COLO829 (cell line): Measurements from ENCODE around the gene PPP2R5E.
A peak's percentile ranks its signal among the peaks of the same experiment; 100 is the strongest.

Experiments used
- DNase-seq: peaks from one replicate; pipeline ENCODE4 v3.0.0; 2012; ENCODE audit warnings: low spot score

PPP2R5E gene

GRCh38 chr14:63517354-63517753, 25.8 kb downstream of the PPP2R5E start:
- DNase-seq, result no peak

- no peak for DNase-seq
These were observed 27.9 kb downstream of the PPP2R5E start for GRCh38 chr14:63515240-63515639.

GRCh38 chr14:63513756-63514155, 29.4 kb downstream of the PPP2R5E start:
- no peak for DNase-seq

- DNase-seq, result no peak
These were observed 30.3 kb downstream of the PPP2R5E start for GRCh38 chr14:63512861-63513260.

GRCh38 chr14:63510538-63510937, 32.6 kb downstream of the PPP2R5E start:
- DNase-seq, result no peak

- DNase-seq, result no peak
These were observed 35.1 kb downstream of the PPP2R5E start for GRCh38 chr14:63508033-63508432.

GRCh38 chr14:63504648-63505047, 38.5 kb downstream of the PPP2R5E start:
- no peak for DNase-seq

- no peak for DNase-seq
These were observed 41.7 kb downstream of the PPP2R5E start for GRCh38 chr14:63501429-63501828.

GRCh38 chr14:63499701-63500250, 43.4 kb downstream of the PPP2R5E start:
- DNase-seq, result no peak

- DNase-seq, result no peak
These were observed 46.3 kb downstream of the PPP2R5E start for GRCh38 chr14:63496837-63497400.

GRCh38 chr14:63493246-63493645, 49.9 kb downstream of the PPP2R5E start:
- no peak for DNase-seq

- DNase-seq, result peak; percentile 26
These were observed 50.8 kb downstream of the PPP2R5E start for GRCh38 chr14:63492391-63492790.

GRCh38 chr14:63487724-63488123, 55.5 kb downstream of the PPP2R5E start:
- DNase-seq, result no peak

GRCh38 chr14:63486738-63487137, 56.4 kb downstream of the PPP2R5E start:
- DNase-seq, result no peak

GRCh38 chr14:63483315-63483714, 59.9 kb downstream of the PPP2R5E start:
- DNase-seq, result no peak

- DNase-seq, result no peak
These were observed 62.6 kb downstream of the PPP2R5E start for GRCh38 chr14:63480599-63480998.

- DNase-seq, result no peak
These were observed 64.7 kb downstream of the PPP2R5E start for GRCh38 chr14:63478437-63478852.

- DNase-seq, result no peak
These were observed 65.2 kb downstream of the PPP2R5E start for GRCh38 chr14:63478010-63478409.

- no peak for DNase-seq
These were observed 65.6 kb downstream of the PPP2R5E start for GRCh38 chr14:63477556-63477955.

GRCh38 chr14:63475761-63476160, 67.4 kb downstream of the PPP2R5E start:
- peak; percentile 81 for DNase-seq

GRCh38 chr14:63474844-63475243, 68.3 kb downstream of the PPP2R5E start:
- DNase-seq, result no peak

- DNase-seq, result no peak
These were observed 69.1 kb downstream of the PPP2R5E start for GRCh38 chr14:63474111-63474510.

GRCh38 chr14:63472986-63473788, 70.0 kb downstream of the PPP2R5E start:
- DNase-seq, result no peak
